H1 (cell line): Measurements from ENCODE around the gene PRICKLE2. TPM values are rescaled to one million over a fixed set of nuclear protein-coding genes. Genes with fewer than 3 reads are reported as not detected.

Source experiments
- POLR2AphosphoS5 ChIP-seq: IDR thresholded peaks from 2 replicates; pipeline ENCODE4 v1.6.1; 2011; ENCODE audit warnings: low read depth, low read length
- polyA plus RNA-seq, 7 experiments: library from polyadenylated mRNA; depleted of rRNA in 3 of 7; stranded (reverse) in 5 of 7; unstranded in 2 of 7; fragments of >200 nt in 5 of 7; fragments of 200-250 nt in 2 of 7; gene quantifications; 1 replicate in 5 of 7; 2 replicates in 1 of 7; 4 replicates in 1 of 7; pipeline versions ENCODE4 v1.2.1 to v1.2.3, GENCODE V29; 2011 to 2013; ENCODE audit warnings: missing spikeins in 2 of 7, mixed read lengths in 2 of 7
- total RNA-seq: library from RNA; stranded (reverse); fragmentation: NEBNext Ultra II Directional; extraction: Animal tissue kit (Norgen Biotek cat#: 25700); gene quantifications from 2 replicates; pipeline ENCODE4 v1.2.1, GENCODE V29; 2021

Gene PRICKLE2
- total and polyA plus RNA-seq, 2 of the 8 experiments (the other 6 are each of a cell fraction or from before 2014, with no cell fraction given): 2.9 to 8.0 TPM

GRCh38 chr3:64222501-64223111, 2.7 kb downstream of the PRICKLE2 start (continued):
- TF ChIP-seq POLR2AphosphoS5: no peak
